B cell (primary cell): ENCODE measurements around the gene PDSS1. TPM values are rescaled to one million over a fixed set of nuclear protein-coding genes. Genes with fewer than 3 reads are reported as not detected.
A peak's percentile ranks its signal among the peaks of the same experiment; 100 is the strongest.

Experiments
- ATAC-seq: fragments of 200-7000 bp; cut with Tn5 transposase; one replicate; pipeline ENCODE4 v1.10.0; 2021; ENCODE audit warnings: low read depth, mild to moderate bottlenecking, moderate number of reproducible peaks, moderate library complexity
- CTCF ChIA-PET: fragments of 350-600 bp; sonication (Branson Sonifier 250); formaldehyde crosslinking; loops from one replicate; lab custom pipeline; 2021; ENCODE audit warnings: antibody characterized with exemption, inconsistent platforms; lab: Charles Lee
- POLR2A ChIA-PET: fragments of 350-600 bp; sonication (Branson Sonifier 250); formaldehyde crosslinking; loops from one replicate; lab custom pipeline; 2021; ENCODE audit warnings: antibody characterized with exemption; lab: Charles Lee
- DNase-seq: peaks from one replicate; pipeline ENCODE4 v3.0.0; 2013
- H2AFZ ChIP-seq: 2 replicates; pipeline ENCODE4 v1.6.1; 2012; ENCODE audit warnings: mild to moderate bottlenecking, low read depth, low read length; ENCODE audit not compliant: insufficient read depth, poor library complexity, severe bottlenecking
- H3K27ac ChIP-seq, 2 donors: 1 replicate in 1 of 2; 2 replicates in 1 of 2; pipeline ENCODE4 v1.5.1; 2012 to 2013; ENCODE audit warnings: low read length in 2 of 2, mild to moderate bottlenecking in 2 of 2, moderate library complexity in 1 of 2
- H3K27me3 ChIP-seq, 4 experiments: fragments of 200-600 bp in 1 of 4; sonication (generic) in 1 of 4; replicated peaks in 1 of 4; 1 replicate in 2 of 4; 2 replicates in 2 of 4; pipeline versions ENCODE4 v1.6.1 to v1.7.0; 2013 to 2016; ENCODE audit warnings: low read length in 3 of 4, mild to moderate bottlenecking in 2 of 4, mixed read lengths in 1 of 4, moderate library complexity in 1 of 4; ENCODE audit not compliant: insufficient read depth in 4 of 4, control insufficient read depth in 3 of 4; ENCODE audit errors: control extremely low read depth in 1 of 4
- H3K36me3 ChIP-seq, 2 experiments: replicated peaks in 1 of 2; 1 replicate in 1 of 2; 2 replicates in 1 of 2; pipeline versions ENCODE4 v1.6.1 to v1.7.1; 2013; ENCODE audit warnings: low read length in 1 of 2; ENCODE audit not compliant: insufficient read depth in 2 of 2, control insufficient read depth in 1 of 2; ENCODE audit errors: control extremely low read depth in 1 of 2, extremely low read depth in 1 of 2
- H3K4me1 ChIP-seq, 2 donors: fragments of 200-600 bp in 1 of 2; sonication (generic) in 1 of 2; 1 replicate in 1 of 2; 2 replicates in 1 of 2; pipeline versions ENCODE4 v1.5.1 to v1.6.1; 2013 to 2017; ENCODE audit warnings: low read length in 2 of 2; ENCODE audit not compliant: control insufficient read depth in 2 of 2, insufficient read depth in 2 of 2
- H3K4me2 ChIP-seq: replicated peaks from 2 replicates; pipeline ENCODE3; 2012; ENCODE audit warnings: mild to moderate bottlenecking, low read depth, low read length; ENCODE audit not compliant: poor library complexity, severe bottlenecking
- H3K4me3 ChIP-seq, 5 experiments: fragments of 200-600 bp in 1 of 5; sonication (generic) in 1 of 5; 1 replicate in 3 of 5; 2 replicates in 2 of 5; pipeline versions ENCODE4 v1.5.1 to v1.7.0; 2011 to 2016; ENCODE audit warnings: low read length in 4 of 5, mild to moderate bottlenecking in 4 of 5, low read depth in 2 of 5, control low read depth in 1 of 5, moderate library complexity in 1 of 5; ENCODE audit not compliant: insufficient read depth in 1 of 5; ENCODE audit errors: control extremely low read depth in 1 of 5, extremely low read depth in 1 of 5
- H3K79me2 ChIP-seq: fragments of 200-600 bp; sonication (generic); one replicate; pipeline ENCODE4 v1.6.0; 2016; ENCODE audit warnings: low read length; ENCODE audit not compliant: control insufficient read depth, insufficient read depth
- H3K9ac ChIP-seq: fragments of 200-600 bp; sonication (generic); 2 replicates; pipeline ENCODE4 v1.6.1; 2017; ENCODE audit warnings: mild to moderate bottlenecking, low read length, moderate library complexity
- H3K9me3 ChIP-seq, 3 donors: one replicate each; pipeline versions ENCODE4 v1.6.1 to v1.7.1; 2013; ENCODE audit warnings: low read length in 2 of 3; ENCODE audit not compliant: control insufficient read depth in 2 of 3, insufficient read depth in 1 of 3; ENCODE audit errors: control extremely low read depth in 1 of 3
- H4K20me1 ChIP-seq: 2 replicates; pipeline ENCODE4 v1.6.0; 2012; ENCODE audit warnings: mild to moderate bottlenecking, low read length; ENCODE audit not compliant: insufficient read depth, control insufficient read depth, poor library complexity, severe bottlenecking
- H3K27ac Mint-ChIP-seq: one replicate; pipeline ENCODE4 v1.8.0; 2021; ENCODE audit warnings: mixed read lengths
- H3K27me3 Mint-ChIP-seq: one replicate; pipeline ENCODE4 v1.8.0; 2021; ENCODE audit warnings: mixed read lengths
- H3K4me1 Mint-ChIP-seq: one replicate; pipeline ENCODE4 v1.8.0; 2021; ENCODE audit warnings: mixed read lengths
- H3K4me3 Mint-ChIP-seq: one replicate; pipeline ENCODE4 v1.8.0; 2021; ENCODE audit warnings: mixed read lengths
- H3K9me3 Mint-ChIP-seq: one replicate; pipeline ENCODE4 v1.8.0; 2022; ENCODE audit warnings: mixed read lengths; ENCODE audit not compliant: insufficient read depth
- CTCF ChIP-seq: fragments of 200-600 bp; IDR thresholded peaks from one replicate; pipeline ENCODE4 v1.8.0; 2022; ENCODE audit warnings: antibody characterized with exemption, mild to moderate bottlenecking
- EZH2 ChIP-seq: IDR thresholded peaks from 2 replicates; pipeline ENCODE4 v1.6.1; 2012; ENCODE audit warnings: borderline replicate concordance, low read depth, mild to moderate bottlenecking, moderate library complexity, low read length; ENCODE audit not compliant: insufficient read depth, poor library complexity, severe bottlenecking
- WGBS: methylation state at CpG from one replicate; pipeline ENCODE4 v1.1.5; 2013; ENCODE audit warnings: missing lambda C conversion rate; ENCODE audit not compliant: insufficient coverage; 5-methylcytosine and 5-hydroxymethylcytosine counted together
- intact Hi-C: fragments of 100-400 bp; cut with micrococcal nuclease; formaldehyde crosslinking; loops from one replicate; pipeline ENCODE4 v1.10.0; 2022
- polyA plus RNA-seq: library from polyadenylated mRNA; depleted of rRNA; stranded (reverse); fragments of >200 nt; gene quantifications from 2 replicates; pipeline ENCODE4 v1.2.3, GENCODE V29; 2012
- small RNA-seq: library from RNA; depleted of rRNA; stranded (forward); fragments of <200 nt; gene quantifications from one replicate; pipeline ENCODE3, GENCODE V24; 2012; ENCODE audit warnings: low replicate concordance, low read depth; ENCODE audit not compliant: insufficient read length
- total RNA-seq, 2 donors: library from RNA; stranded (reverse); fragments of 120-200 nt in 1 of 2; gene quantifications; 1 replicate in 1 of 2; 2 replicates in 1 of 2; pipeline versions ENCODE4 v1.2.3 to v1.2.4, GENCODE V29; 2013 to 2022

Gene PDSS1
- total and polyA plus RNA-seq, 2 donors (not counting 1 experiment from before 2014, with no cell fraction given) = 3.6 to 4.7 TPM

- no peak for ATAC-seq
- H3K4me2 ChIP-seq = no peak overlapping the region
- peak overlapping the region in 1 of 2 donors; percentile 49 for H3K27ac ChIP-seq
- H3K9me3 ChIP-seq = peaks cover 3 to 8% (median 7%) of the 10 kb centered on the region in 3 donors
- H3K9me3 Mint-ChIP-seq = no peaks in the 10 kb centered on the region
- TF ChIP-seq EZH2 = no peak
- no peak for TF ChIP-seq CTCF
- H2AFZ ChIP-seq = no peak overlapping the region
- peaks cover 14% of the 10 kb centered on the region for H4K20me1 ChIP-seq
- H3K9ac ChIP-seq = peak overlapping the region; percentile 10
- POLR2A ChIA-PET = no interaction called here
- H3K4me1 ChIP-seq = peaks cover 21 to 37% of the 10 kb centered on the region in 2 donors
- peaks cover 65% of the 10 kb centered on the region for H3K4me1 Mint-ChIP-seq
- H3K36me3 ChIP-seq = peaks cover 3 to 9% of the 10 kb centered on the region in 2 experiments
- no CpG with 5 or more reads among the region's 2 CpGs for WGBS
- intact Hi-C loops = no loop called here
- no peak for DNase-seq
- H3K27me3 ChIP-seq = no peaks in the 10 kb centered on the region
- no peaks in the 10 kb centered on the region for H3K27me3 Mint-ChIP-seq
- peaks cover 97% of the 10 kb centered on the region for H3K79me2 ChIP-seq
- CTCF ChIA-PET = interaction anchor here (1.9 kb wide), 1 partner anchor 89 kb away, joined by 8 read pairs; no protein-coding TSS in a partner anchor
- H3K4me3 Mint-ChIP-seq = no peak overlapping the region
- H3K4me3 ChIP-seq = no peak overlapping the region
- peak overlapping the region; percentile 61 for H3K27ac Mint-ChIP-seq
These were observed 95.4 kb downstream of the PDSS1 start for GRCh38 chr10:26792758-26793495.

Small RNA genes lying within 50 kb of the gene (small RNA-seq; reads per million reads assigned to genes)
- gene RF00191 (not detected), gene RNU6-946P (not detected)

Other genes starting within 250 kb of the PDSS1 start
- gene ABI1, start 163.3 kb downstream of the PDSS1 start, total RNA-seq = 78.3 and 80.5 TPM in 2 replicates
- gene ABI1, start 163.3 kb downstream of the PDSS1 start, polyA plus RNA-seq = 37.8 and 50.0 TPM in 2 replicates